Suprapubic skin (tissue), 4 donors: ENCODE measurements around the gene ZDHHC14.

Experiments used
- CTCF ChIP-seq, 2 donors: fragments of 200-600 bp in 1 of 2; fragments of 450-650 bp in 1 of 2; sonication (generic) in 1 of 2; IDR thresholded peaks; one replicate each; pipeline ENCODE4 v1.5.1; 2016 to 2019; ENCODE audit warnings: antibody characterized with exemption in 2 of 2, mild to moderate bottlenecking in 1 of 2, moderate library complexity in 1 of 2
- EP300 ChIP-seq: sonication (generic); formaldehyde crosslinking; IDR thresholded peaks from one replicate; pipeline ENCODE4 v1.6.1; 2017; ENCODE audit warnings: antibody characterized with exemption
- POLR2A ChIP-seq, 2 donors: fragments of 450-650 bp; IDR thresholded peaks; one replicate each; pipeline ENCODE4 v1.6.1; 2017; ENCODE audit warnings: antibody characterized with exemption in 2 of 2, mild to moderate bottlenecking in 2 of 2, moderate library complexity in 2 of 2
- POLR2AphosphoS5 ChIP-seq, 3 donors: sonication (generic); formaldehyde crosslinking; IDR thresholded peaks; one replicate each; pipeline ENCODE4 v1.6.1; 2017; ENCODE audit warnings: antibody characterized with exemption in 3 of 3

GRCh38 chr6:157721830-157722229, 340.8 kb downstream of the ZDHHC14 start:
- TF ChIP-seq CTCF (IDR thresholded peaks at IDR 0.05) (no peak), POLR2AphosphoS5 (IDR thresholded peaks at IDR 0.05) (no peak), POLR2A (IDR thresholded peaks at IDR 0.05) (no peak), EP300 (no peak)
